ENCODE measurements around the gene OXCT1.
"Not testable (repeated sequence)": the region's sequence is repeated elsewhere in the genome, so short reads cannot be mapped to it uniquely, and the experiment has no call there.

OXCT1 gene

GRCh38 chr5:41728281-41728680 is 141.9 kb downstream of the OXCT1 start:
- DNase-seq (ENCODE audit: low read depth in 2 of 3, low spot score in 2 of 3) = no peak

- no peak for DNase-seq (ENCODE audit: low read depth in 2 of 3, low spot score in 2 of 3)
Measured at GRCh38 chr5:41722359-41722950, 147.8 kb downstream of the OXCT1 start.

GRCh38 chr5:41721516-41721915 is 148.7 kb downstream of the OXCT1 start:
- no peak for DNase-seq (ENCODE audit: low read depth in 2 of 3, low spot score in 2 of 3)

GRCh38 chr5:41716382-41716781 is 153.8 kb downstream of the OXCT1 start:
- no peak for DNase-seq (ENCODE audit: low read depth in 2 of 3, low spot score in 2 of 3)

- not testable (repeated sequence) for DNase-seq (ENCODE audit: low read depth in 2 of 3, low spot score in 2 of 3)
Measured at GRCh38 chr5:41714446-41714845, 155.8 kb downstream of the OXCT1 start.

GRCh38 chr5:41708604-41708940 is 161.7 kb downstream of the OXCT1 start:
- no peak for DNase-seq (ENCODE audit: low read depth in 2 of 3, low spot score in 2 of 3)

GRCh38 chr5:41707853-41708603 is 162.2 kb downstream of the OXCT1 start:
- no peak for DNase-seq (ENCODE audit: low read depth in 2 of 3, low spot score in 2 of 3)

- DNase-seq (ENCODE audit: low read depth in 2 of 3, low spot score in 2 of 3) = no peak
Measured at GRCh38 chr5:41695920-41696582, 174.2 kb downstream of the OXCT1 start.

GRCh38 chr5:41686767-41687166 is 183.5 kb downstream of the OXCT1 start:
- DNase-seq (ENCODE audit: low read depth in 2 of 3, low spot score in 2 of 3) = no peak

GRCh38 chr5:41686191-41686590 is 184.0 kb downstream of the OXCT1 start:
- no peak for DNase-seq (ENCODE audit: low read depth in 2 of 3, low spot score in 2 of 3)

- no peak for DNase-seq (ENCODE audit: low read depth in 2 of 3, low spot score in 2 of 3)
Measured at GRCh38 chr5:41683181-41683580, 187.0 kb downstream of the OXCT1 start.

- DNase-seq (ENCODE audit: low read depth in 2 of 3, low spot score in 2 of 3) = no peak
Measured at GRCh38 chr5:41682641-41683040, 187.6 kb downstream of the OXCT1 start.

GRCh38 chr5:41681840-41682239 is 188.4 kb downstream of the OXCT1 start:
- no peak for DNase-seq (ENCODE audit: low read depth in 2 of 3, low spot score in 2 of 3)

Measured in activated CD8-positive, alpha-beta memory T cell treated with anti-CD3 and anti-CD28 coated beads for 48 hours (primary cell).